Measurements from ENCODE around the gene MEIOSIN.

Gene MEIOSIN

GRCh38 chr19:45765702-45766295 lies 32.6 kb downstream of the MEIOSIN start:
- DNase-seq (ENCODE audit: low spot score): no peak

- no peak for DNase-seq (ENCODE audit: low spot score)
These were observed 33.1 kb downstream of the MEIOSIN start for GRCh38 chr19:45766296-45766868.

GRCh38 chr19:45766869-45767346 lies 33.7 kb downstream of the MEIOSIN start:
- no peak for DNase-seq (ENCODE audit: low spot score)

- DNase-seq (ENCODE audit: low spot score): no peak
These were observed 34.2 kb downstream of the MEIOSIN start for GRCh38 chr19:45767410-45767880.

- DNase-seq (ENCODE audit: low spot score): no peak
These were observed 34.8 kb downstream of the MEIOSIN start for GRCh38 chr19:45767881-45768654.

GRCh38 chr19:45768655-45768983 lies 35.4 kb downstream of the MEIOSIN start:
- DNase-seq (ENCODE audit: low spot score): no peak

GRCh38 chr19:45768984-45769782 lies 35.9 kb downstream of the MEIOSIN start, which contains the start of gene SIX5:
SIX5 (minus strand) TSS chr19:45769252; CDS start chr19:45768844, 408 bp downstream.
- DNase-seq (ENCODE audit: low spot score): peak; percentile 95

- DNase-seq (ENCODE audit: low spot score): peak; percentile 74
These were observed 36.6 kb downstream of the MEIOSIN start for GRCh38 chr19:45769821-45770191.

GRCh38 chr19:45770192-45771101 lies 37.2 kb downstream of the MEIOSIN start:
- peak; percentile 93 for DNase-seq (ENCODE audit: low spot score)

- no peak for DNase-seq (ENCODE audit: low spot score)
These were observed 38.2 kb downstream of the MEIOSIN start for GRCh38 chr19:45771311-45771933.

- DNase-seq (ENCODE audit: low spot score): no peak
These were observed 39.0 kb downstream of the MEIOSIN start for GRCh38 chr19:45772130-45772840.

GRCh38 chr19:45772912-45773311 lies 39.7 kb downstream of the MEIOSIN start:
- no peak for DNase-seq (ENCODE audit: low spot score)

GRCh38 chr19:45773384-45773783 lies 40.1 kb downstream of the MEIOSIN start:
- DNase-seq (ENCODE audit: low spot score): no peak

GRCh38 chr19:45774765-45775164 lies 41.5 kb downstream of the MEIOSIN start:
- no peak for DNase-seq (ENCODE audit: low spot score)

GRCh38 chr19:45777395-45777961 lies 44.2 kb downstream of the MEIOSIN start:
- no peak for DNase-seq (ENCODE audit: low spot score)

GRCh38 chr19:45778010-45778661 lies 44.9 kb downstream of the MEIOSIN start:
- no peak for DNase-seq (ENCODE audit: low spot score)

GRCh38 chr19:45779231-45780145 lies 46.2 kb downstream of the MEIOSIN start:
- no peak for DNase-seq (ENCODE audit: low spot score)

GRCh38 chr19:45780146-45780447 lies 46.9 kb downstream of the MEIOSIN start:
- DNase-seq (ENCODE audit: low spot score): no peak

Data from globus pallidus (tissue), 1 donor.